Thymus (tissue), 2 donors: ENCODE measurements around the gene NUP42. TPM values are rescaled to one million over a fixed set of nuclear protein-coding genes. Genes with fewer than 3 reads are reported as not detected.

Source experiments
- polyA plus RNA-seq: library from polyadenylated mRNA; stranded (reverse); fragments of 200-250 nt; gene quantifications from one replicate; pipeline ENCODE4 v1.2.3, GENCODE V29; 2013
- total RNA-seq: library from RNA; stranded (reverse); fragments of 120-200 nt; gene quantifications from one replicate; pipeline ENCODE4 v1.2.4, GENCODE V29; 2013
- donor health status: healthy.

NUP42 gene
- total and polyA plus RNA-seq, 2 donors = 52.0 to 53.8 TPM

Other genes starting within 250 kb of the NUP42 start
- 15.3 TPM for gene HYCC1, start 167.9 kb upstream of the NUP42 start, total RNA-seq
- gene HYCC1, start 167.9 kb upstream of the NUP42 start, polyA plus RNA-seq = 7.5 TPM
- gene KLHL7, start 76.3 kb upstream of the NUP42 start, total RNA-seq = 23.4 TPM
- 20.9 TPM for gene KLHL7, start 76.3 kb upstream of the NUP42 start, polyA plus RNA-seq
- gene GPNMB, start 64.7 kb downstream of the NUP42 start, total RNA-seq = 63.4 TPM
- 150 TPM for gene GPNMB, start 64.7 kb downstream of the NUP42 start, polyA plus RNA-seq
- gene MALSU1, start 117.3 kb downstream of the NUP42 start, total RNA-seq = 42.3 TPM
- 33.1 TPM for gene MALSU1, start 117.3 kb downstream of the NUP42 start, polyA plus RNA-seq